ENCODE data around the gene IL1RN. TPM values are rescaled to one million over a fixed set of nuclear protein-coding genes. Genes with fewer than 3 reads are reported as not detected.
A peak's percentile ranks its signal among the peaks of the same experiment; 100 is the strongest.

Gene IL1RN
- polyA plus RNA-seq, 1 donor from 2014 or later: not detected

DNA sequence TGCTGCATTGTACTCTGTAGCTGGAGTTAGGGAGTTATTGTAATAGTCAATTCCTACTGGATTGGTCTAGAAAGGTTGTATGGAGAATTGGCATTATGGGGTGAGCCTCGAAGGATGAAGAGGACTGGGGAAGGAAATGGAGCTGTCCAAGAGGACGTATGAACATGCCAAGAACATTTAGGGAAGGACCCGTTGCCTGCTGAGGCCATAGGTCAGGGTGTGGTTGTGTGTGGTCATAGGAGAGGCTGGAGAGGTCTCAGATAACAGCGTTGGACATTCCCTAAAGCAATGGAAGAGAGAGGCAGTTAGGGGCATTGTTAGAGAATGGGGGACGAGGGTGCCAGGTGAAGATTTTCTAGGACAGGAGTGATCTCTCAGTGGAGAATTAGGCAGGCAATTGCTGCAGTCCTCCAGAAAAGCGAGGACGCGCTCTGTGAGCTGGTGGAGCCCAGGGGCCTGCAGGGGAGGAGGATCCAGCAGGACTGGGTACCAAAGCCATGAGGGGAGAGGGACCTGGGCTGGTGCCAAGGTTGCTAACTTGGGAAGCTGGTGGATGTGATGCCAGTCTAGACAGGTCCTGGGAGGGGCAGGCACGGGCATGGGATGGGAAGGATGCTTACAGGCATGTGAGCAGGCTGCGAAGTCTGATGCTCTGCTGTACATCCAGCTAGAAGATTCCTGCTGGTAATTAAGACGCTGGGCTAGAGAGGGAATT, 37.0 kb downstream of the IL1RN start:
- no peaks in the 10 kb centered on the region for H3K27me3 Mint-ChIP-seq
- H3K4me1 Mint-ChIP-seq: peaks cover 15 to 26% (median 15%) of the 10 kb centered on the region in 3 donors
- H3K9me3 Mint-ChIP-seq: no peaks in the 10 kb centered on the region
- H3K4me3 Mint-ChIP-seq: no peak overlapping the region
- no peaks in the 10 kb centered on the region for H3K36me3 Mint-ChIP-seq
- peak overlapping the region in 1 of 3 donors; percentile 35 for H3K27ac Mint-ChIP-seq

DNA sequence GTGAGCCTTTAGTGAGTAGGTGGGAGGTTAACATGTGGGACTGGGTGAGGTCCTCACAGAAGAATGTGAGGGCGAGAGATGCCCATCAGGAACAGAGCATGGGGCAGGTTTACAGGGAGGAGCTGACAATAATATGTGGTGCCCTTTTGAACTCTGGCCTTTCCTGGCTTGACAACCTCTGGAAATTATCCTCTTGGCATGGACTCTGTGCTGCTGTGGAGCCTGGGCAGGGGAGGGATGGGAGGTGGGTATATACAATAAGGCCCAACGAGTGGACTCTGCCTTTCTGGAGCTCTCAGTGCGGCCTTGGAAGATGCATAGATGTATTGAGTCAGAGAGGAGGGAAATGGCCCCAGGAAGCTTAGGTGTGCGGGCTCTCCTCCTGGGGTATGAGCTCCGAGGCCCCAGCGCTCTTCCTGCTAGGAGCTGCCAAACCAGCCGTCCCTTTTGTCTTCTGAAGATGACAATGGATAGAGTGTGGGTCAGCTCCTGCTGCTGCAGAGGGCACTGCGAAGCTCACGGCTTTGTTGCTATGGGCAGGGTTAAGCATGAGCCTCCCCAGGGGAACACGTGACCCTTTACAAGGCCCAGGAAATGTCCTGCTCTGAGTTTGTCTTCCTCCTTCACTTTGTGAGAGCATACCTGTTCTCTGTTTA, 37.7 kb downstream of the IL1RN start:
- H3K9me3 Mint-ChIP-seq: no peaks in the 10 kb centered on the region
- peak overlapping the region in 1 of 3 donors; percentile 35 for H3K27ac Mint-ChIP-seq
- no peaks in the 10 kb centered on the region for H3K27me3 Mint-ChIP-seq
- no peak overlapping the region for H3K4me3 Mint-ChIP-seq
- H3K4me1 Mint-ChIP-seq: peaks cover 18 to 31% (median 20%) of the 10 kb centered on the region in 3 donors
- no peaks in the 10 kb centered on the region for H3K36me3 Mint-ChIP-seq

DNA sequence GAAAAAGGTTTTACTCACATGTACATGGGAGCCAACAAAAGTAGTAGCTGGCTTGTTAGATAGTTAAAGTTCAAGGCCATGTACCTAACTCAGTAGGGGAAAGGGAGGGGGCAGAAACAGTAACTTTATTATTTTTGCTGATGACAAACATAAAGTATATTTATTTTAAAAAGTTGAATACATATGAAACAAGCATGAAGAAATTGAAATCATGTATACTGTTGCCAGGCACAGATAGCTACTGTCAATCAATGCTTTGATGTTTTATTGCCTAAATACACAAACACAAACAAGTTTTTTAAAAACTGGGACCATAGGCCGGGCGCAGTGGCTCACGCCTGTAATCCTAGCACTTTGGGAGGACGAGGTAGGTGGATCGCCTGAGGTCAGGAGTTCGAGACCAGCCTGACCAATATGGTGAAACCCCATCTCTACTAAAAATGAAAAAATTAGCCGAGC, 38.8 kb downstream of the IL1RN start:
- Mint-ChIP-seq H3K4me1 (peaks cover 20 to 34% (median 21%) of the 10 kb centered on the region in 3 donors), H3K9me3 (no peaks in the 10 kb centered on the region), H3K27me3 (no peaks in the 10 kb centered on the region), H3K36me3 (no peaks in the 10 kb centered on the region), H3K4me3 (no peak overlapping the region), H3K27ac (no peak overlapping the region)

DNA sequence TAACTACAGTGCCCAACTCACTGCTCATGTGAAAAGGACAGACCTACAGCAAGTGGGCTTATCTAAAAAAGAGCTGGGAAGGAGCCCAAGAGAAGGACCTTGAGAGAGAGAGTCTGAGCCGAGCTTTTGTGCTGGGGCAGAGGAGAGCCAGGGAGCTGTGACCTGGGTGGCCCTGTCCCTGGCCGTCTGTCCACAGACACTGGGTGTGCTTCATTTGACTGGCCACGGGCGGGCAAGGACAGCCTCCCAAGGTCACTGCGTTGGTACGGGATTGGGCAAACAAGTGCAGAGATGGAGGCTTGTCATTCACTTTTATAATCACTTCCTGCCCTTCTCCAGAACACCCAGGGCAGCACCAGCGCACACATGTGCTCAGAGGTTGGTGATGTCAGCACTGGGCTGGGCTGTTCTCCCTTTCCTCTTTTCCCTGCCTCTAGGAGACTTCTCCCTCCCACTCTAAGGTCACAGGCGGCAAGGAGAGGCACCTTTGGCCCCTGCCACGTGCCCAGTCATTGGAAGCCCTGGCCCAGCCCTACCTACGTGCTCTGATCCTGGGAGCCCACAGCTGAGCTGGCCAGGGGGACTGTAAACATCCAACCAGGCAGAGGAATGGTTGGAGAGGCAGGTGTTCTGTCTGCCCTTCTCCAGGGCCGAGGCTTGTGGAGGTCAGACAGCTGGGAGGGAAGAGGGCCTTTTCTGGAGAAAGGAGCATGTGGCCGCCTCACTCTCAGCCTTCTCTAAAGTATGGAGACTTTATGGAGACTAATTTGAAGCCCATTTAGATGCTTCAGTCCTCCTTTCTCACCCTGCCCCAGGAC, 39.9 kb downstream of the IL1RN start:
- Mint-ChIP-seq H3K36me3 (no peaks in the 10 kb centered on the region), H3K27me3 (no peaks in the 10 kb centered on the region), H3K4me3 (peak overlapping the region in 1 of 4 donors; percentile 17), H3K27ac (peak overlapping the region in 2 of 3 donors; percentile 41 to 89), H3K4me1 (peaks cover 20 to 42% (median 29%) of the 10 kb centered on the region in 3 donors), H3K9me3 (no peaks in the 10 kb centered on the region)

DNA sequence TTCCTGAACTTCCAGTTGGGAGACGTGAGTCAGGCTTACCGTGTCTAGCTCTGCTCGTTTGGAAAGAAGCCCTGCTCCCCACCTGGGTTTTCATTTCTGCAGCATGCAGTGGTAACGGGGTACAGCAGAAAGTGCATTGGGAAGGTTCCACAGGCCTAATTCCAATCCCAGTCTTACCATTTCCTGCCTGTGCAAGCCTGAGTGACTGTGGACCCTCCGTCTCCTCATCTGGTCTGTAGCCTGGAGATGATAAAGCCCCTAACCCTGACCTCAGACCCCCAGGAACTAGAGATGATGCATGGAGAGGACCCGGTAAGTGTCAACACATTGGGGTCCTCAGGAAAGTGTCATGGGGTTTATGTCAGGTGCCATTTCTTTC, 40.6 kb downstream of the IL1RN start:
- Mint-ChIP-seq H3K36me3 (no peaks in the 10 kb centered on the region), H3K27me3 (no peaks in the 10 kb centered on the region), H3K4me1 (peaks cover 26 to 46% (median 29%) of the 10 kb centered on the region in 3 donors), H3K9me3 (no peaks in the 10 kb centered on the region), H3K4me3 (peak overlapping the region in 3 of 4 donors; percentile 34 to 83 (median 67)), H3K27ac (peak overlapping the region in 2 of 3 donors; percentile 41 to 59)

DNA sequence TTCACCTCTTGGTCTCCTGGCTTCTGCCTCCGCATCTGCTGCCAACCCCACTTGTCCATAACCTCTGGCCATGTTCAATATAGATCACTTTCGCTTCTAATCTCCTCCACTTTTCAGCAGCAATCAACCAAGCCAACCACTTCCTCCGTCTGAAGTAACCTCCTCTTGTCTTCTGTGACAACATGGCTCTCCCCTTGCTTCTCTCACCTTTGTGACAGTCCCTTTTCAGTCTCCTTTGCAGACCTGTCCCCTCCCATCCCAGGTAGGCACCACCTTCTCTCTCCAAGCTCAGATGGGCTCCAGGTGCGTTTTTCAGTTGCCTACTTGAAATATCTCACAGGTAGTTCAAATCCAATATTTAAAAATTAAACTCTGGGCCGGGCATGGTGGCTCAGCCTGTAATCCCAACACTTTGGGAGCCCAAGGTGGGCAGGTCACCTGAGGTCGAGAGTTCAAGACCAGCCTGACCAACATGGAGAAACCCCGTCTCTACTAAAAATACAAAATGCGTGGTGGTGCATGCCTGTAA, 41.7 kb downstream of the IL1RN start:
- Mint-ChIP-seq H3K36me3 (no peaks in the 10 kb centered on the region), H3K9me3 (no peaks in the 10 kb centered on the region), H3K4me1 (peaks cover 30 to 53% (median 37%) of the 10 kb centered on the region in 3 donors), H3K27me3 (no peaks in the 10 kb centered on the region), H3K4me3 (peak overlapping the region; percentile 34 to 83 (median 64)), H3K27ac (peak overlapping the region; percentile 27 to 92 (median 71))

DNA sequence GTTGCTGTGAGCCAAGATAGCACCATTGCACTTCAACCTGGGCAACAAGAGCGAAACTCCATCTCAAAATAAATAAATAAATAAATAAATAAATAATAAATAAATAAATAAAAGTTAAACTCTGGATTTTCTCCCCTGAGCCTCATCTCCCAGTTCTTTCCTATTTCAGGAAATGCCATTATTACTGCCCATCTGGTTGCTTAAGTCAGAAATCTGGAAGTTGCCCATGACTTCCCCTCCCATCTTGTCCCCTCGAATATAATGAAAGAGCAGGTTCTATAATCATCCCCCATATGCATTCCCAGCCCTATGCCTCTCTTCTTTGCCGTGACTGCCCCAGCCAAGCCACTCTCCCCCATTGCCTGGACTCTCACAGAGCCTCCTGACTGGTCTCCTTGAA, 42.2 kb downstream of the IL1RN start:
- Mint-ChIP-seq H3K36me3 (no peaks in the 10 kb centered on the region), H3K27me3 (no peaks in the 10 kb centered on the region), H3K9me3 (no peaks in the 10 kb centered on the region), H3K4me3 (peak overlapping the region in 2 of 4 donors; percentile 48 to 78), H3K4me1 (peaks cover 27 to 51% (median 37%) of the 10 kb centered on the region in 3 donors), H3K27ac (peak overlapping the region in 1 of 3 donors; percentile 6)

DNA sequence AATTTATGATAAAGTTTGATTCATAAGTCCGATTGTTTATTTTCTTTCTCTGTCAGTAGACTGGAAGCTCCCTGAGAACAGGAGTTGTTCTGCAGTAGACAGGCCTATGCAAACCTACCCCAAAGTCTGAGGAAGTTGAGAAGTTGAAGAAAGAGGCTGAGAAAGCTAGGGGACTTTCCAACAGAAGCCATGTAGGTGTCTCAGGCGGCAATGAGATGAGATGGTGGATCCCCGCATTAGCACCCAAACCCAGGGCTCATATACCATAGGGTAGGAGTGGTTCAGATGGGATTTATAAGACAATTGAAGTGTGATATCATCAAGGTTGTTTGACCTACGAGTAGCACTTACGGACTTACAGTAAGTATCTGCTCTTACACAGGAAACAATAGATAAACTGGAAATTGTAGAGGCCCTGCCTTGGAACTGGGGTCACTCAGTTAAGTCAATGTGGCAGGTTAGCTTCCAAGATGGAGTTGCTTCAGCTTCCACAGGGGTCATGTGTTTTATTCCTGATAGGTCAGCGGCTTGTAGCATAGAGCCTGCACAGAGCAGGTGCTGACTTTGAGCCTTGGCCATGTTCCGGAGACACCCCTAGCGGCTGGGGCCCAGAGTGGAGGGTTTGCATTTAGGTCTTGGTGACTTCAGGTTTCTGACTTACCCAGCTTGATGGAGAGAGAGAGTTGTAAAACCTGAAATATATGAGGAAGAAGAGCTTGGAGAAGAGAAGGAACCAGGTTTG, 44.1 kb downstream of the IL1RN start:
- Mint-ChIP-seq H3K36me3 (no peaks in the 10 kb centered on the region), H3K4me3 (peak overlapping the region; percentile 16 to 78 (median 62)), H3K27ac (peak overlapping the region; percentile 76 to 91 (median 83)), H3K4me1 (peaks cover 33 to 56% (median 45%) of the 10 kb centered on the region in 3 donors), H3K27me3 (no peaks in the 10 kb centered on the region), H3K9me3 (peaks cover 0 to 2% (median 0%) of the 10 kb centered on the region in 3 donors)

DNA sequence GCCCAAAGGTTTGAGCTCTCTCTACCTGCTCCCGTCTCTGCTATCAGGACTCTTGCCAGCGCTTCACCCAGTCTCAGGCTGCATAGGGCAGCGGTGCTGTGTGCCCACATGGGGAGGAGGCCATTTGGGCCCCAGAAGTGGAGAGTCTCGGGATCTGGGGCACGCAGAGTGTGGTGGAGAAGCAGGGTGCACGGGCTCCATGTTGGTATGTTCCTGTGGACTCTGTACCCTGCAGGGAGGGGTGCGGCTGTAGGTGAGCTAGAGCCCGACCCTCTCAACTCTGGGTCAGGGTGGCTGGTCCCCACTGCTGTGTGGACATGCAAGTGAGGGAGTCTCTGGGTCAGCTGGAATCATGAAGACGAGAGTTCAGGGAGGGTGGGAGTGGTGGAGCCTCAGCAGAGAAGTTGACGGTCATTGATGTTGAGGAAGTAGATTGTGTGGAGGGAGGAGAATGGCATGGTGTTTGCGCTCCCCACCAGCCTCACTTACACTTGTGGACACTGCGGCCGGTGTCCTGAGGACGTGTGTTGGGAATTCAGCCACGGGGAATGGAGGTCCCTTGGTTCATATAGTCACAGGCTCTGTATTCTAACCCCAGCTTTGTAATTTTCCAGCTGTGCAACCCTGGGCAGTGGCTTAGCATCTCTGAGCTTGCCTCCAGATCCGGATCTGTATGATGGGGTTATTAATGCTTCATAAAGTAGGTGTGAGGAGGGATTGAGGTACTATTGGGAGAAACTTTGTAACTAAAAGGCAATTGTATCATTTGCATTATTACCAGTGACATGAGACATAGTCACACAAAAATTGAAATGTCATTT, 45.5 kb downstream of the IL1RN start:
- Mint-ChIP-seq H3K27ac (peak overlapping the region; percentile 82 to 99 (median 98)), H3K4me1 (peaks cover 41 to 60% (median 47%) of the 10 kb centered on the region in 3 donors), H3K9me3 (peaks cover 0 to 2% (median 0%) of the 10 kb centered on the region in 3 donors), H3K4me3 (peak overlapping the region; percentile 78 to 93 (median 92)), H3K27me3 (no peaks in the 10 kb centered on the region), H3K36me3 (peaks cover 2% of the 10 kb centered on the region)

DNA sequence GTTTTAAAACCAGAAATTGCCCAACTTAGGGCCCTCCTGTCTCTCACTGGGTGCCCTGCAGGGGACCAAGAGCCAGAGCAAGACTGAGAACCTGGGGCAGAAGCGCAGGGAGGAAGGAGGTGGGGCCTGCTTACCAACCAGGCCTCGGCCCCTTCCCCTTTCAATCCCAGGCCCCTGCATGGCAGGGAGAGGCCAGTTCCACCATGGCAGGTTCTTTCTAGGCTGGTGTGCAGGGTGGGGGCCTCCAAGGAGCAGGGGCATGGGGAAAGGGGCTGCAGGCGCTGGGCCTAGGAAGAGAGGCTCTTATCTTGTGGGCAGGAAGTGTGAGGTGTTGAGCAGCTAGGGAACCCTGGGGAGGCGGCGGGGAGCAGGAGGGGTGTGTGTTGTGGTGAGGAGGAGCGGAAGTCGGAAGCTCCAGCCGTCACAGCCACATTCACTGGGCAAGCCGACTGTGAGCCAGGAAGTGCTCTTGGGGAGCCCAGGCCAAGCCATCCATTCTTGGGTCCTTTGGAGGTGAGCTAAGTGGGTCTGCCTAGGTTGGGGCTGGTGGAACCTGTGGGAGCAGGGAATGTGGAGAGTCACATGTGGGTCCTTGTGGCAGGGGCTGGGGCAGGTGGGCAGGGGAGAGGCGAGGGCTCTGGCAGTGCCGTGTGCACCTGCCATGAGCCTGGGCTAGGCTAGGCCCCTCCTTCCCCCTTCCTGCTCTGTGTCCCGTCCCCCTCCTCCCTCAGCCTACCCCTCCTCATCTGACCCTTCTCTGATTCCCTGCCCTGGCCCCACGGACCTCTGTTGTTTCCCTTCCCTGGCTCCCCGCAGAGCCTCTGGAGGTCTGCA, 46.4 kb downstream of the IL1RN start, which contains the start of gene PSD4:
TSS of gene PSD4 (plus strand) at position 430 of the 834 bp plus-strand sequence. CDS start 8,486 bp downstream, outside the sequence.
- Mint-ChIP-seq H3K9me3 (peaks cover 0 to 2% (median 0%) of the 10 kb centered on the region in 3 donors), H3K27me3 (no peaks in the 10 kb centered on the region), H3K27ac (peak within 1 kb of the TSS; percentile 82 to 99 (median 98)), H3K36me3 (peaks cover 2% of the 10 kb centered on the region), H3K4me1 (peaks cover 40 to 55% (median 47%) of the 10 kb centered on the region in 3 donors), H3K4me3 (peak within 1 kb of the TSS; percentile 78 to 93 (median 92))

DNA sequence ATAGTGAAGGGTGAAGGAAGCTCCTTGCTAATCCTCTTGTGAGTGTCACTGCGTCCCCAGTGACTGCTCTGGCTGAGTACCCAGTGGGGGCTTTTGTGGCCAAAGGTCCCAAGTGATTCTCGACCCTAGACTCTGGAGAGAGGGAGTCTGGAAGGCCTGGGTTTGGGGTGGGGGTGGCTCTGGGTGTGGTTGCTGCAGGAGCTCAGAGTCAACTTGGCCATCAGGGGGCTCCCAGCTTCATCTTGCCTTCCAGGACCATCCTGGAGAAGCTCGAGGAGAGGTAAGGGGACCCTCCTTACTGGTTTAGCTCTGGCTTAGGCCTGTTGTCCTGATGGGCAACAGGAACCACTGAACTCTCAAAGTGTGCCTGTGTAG, 47.0 kb downstream of the IL1RN start:
- Mint-ChIP-seq H3K27ac (peak overlapping the region; percentile 82 to 99 (median 98)), H3K4me1 (peaks cover 41 to 55% (median 48%) of the 10 kb centered on the region in 3 donors), H3K27me3 (no peaks in the 10 kb centered on the region), H3K36me3 (peaks cover 2% of the 10 kb centered on the region), H3K4me3 (peak overlapping the region; percentile 78 to 93 (median 92)), H3K9me3 (peaks cover 0 to 2% (median 0%) of the 10 kb centered on the region in 3 donors)

DNA sequence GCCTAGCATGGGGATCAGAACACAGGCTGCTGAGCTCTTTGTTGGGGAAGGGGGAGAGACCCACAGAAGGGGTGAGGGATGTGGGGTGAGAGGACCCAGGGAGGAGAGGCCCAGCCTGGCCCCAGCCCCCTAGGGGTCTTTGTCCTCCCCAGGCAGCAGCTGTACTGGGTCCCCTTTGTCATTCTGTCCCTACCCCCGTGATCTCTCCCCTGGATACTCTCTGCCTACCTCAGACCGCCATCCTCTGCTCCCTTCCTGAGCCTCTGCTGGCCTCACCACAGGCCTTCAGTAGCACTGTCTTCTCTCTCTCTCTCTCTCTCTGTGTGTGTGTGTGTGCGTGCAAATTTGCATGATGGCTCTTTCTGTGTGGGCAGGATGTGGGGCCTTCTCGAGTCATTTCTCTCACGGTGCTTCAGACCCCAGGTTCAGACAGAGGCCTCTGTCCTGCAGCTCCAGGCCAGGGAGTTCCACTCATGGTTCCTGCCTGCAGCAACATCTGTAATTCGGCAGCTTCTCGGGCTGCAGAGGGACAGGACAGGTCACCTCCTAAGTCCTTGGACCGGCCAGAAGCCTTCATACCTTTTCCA, 47.7 kb downstream of the IL1RN start:
- no peaks in the 10 kb centered on the region for H3K27me3 Mint-ChIP-seq
- peak overlapping the region; percentile 82 to 99 (median 98) for H3K27ac Mint-ChIP-seq
- H3K36me3 Mint-ChIP-seq: peaks cover 2% of the 10 kb centered on the region
- peak overlapping the region; percentile 78 to 93 (median 92) for H3K4me3 Mint-ChIP-seq
- H3K4me1 Mint-ChIP-seq: peaks cover 42 to 55% (median 51%) of the 10 kb centered on the region in 3 donors
- peaks cover 0 to 2% (median 0%) of the 10 kb centered on the region in 3 donors for H3K9me3 Mint-ChIP-seq

All from IgD-negative memory B cell (primary cell).